K562 (cell line): ENCODE measurements around the gene RNASE7. TPM values are rescaled to one million over a fixed set of nuclear protein-coding genes. Genes with fewer than 3 reads are reported as not detected.

Experiments used
- CAMTA2 ChIP-seq: fragments of 250-450 bp; sonication (Bioruptor Pico); conservative IDR thresholded peaks from 2 replicates; pipeline ENCODE4 v1.5.1; 2022
- CHD2 ChIP-seq: IDR thresholded peaks from 2 replicates; pipeline ENCODE4 v1.6.1; 2011; ENCODE audit warnings: low read depth, low read length
- EGR1 ChIP-seq: fragments of 450-650 bp; conservative IDR thresholded peaks from 2 replicates; pipeline ENCODE4 v1.6.1; 2017; ENCODE audit warnings: mild to moderate bottlenecking
- EWSR1 ChIP-seq: fragments of 450-650 bp; IDR thresholded peaks from 2 replicates; pipeline ENCODE4 v1.6.1; 2018; ENCODE audit warnings: borderline replicate concordance, mild to moderate bottlenecking, low read depth, moderate library complexity; ENCODE audit not compliant: partially characterized antibody
- HNRNPUL1 ChIP-seq: fragments of 200-400 bp; formaldehyde crosslinking; IDR thresholded peaks from 2 replicates; pipeline ENCODE4 v1.6.1; 2017; ENCODE audit warnings: low read length
- KLF1 ChIP-seq: fragments of 450-650 bp; IDR thresholded peaks from 2 replicates; pipeline ENCODE4 v1.6.1; 2016; ENCODE audit warnings: missing genetic modification characterization, missing compliant biosample characterization
- MBD2 ChIP-seq: sonication (generic); IDR thresholded peaks from 2 replicates; pipeline ENCODE4 v1.6.1; 2016; ENCODE audit warnings: low read depth, borderline replicate concordance
- MTA3 ChIP-seq: fragments of 450-650 bp; formaldehyde crosslinking; IDR thresholded peaks from 2 replicates; pipeline ENCODE4 v1.6.1; 2017; ENCODE audit warnings: mild to moderate bottlenecking, borderline replicate concordance
- NR0B1 ChIP-seq: fragments of 450-650 bp; IDR thresholded peaks from one replicate; pipeline ENCODE4 v1.6.1; 2018; ENCODE audit warnings: mild to moderate bottlenecking, moderate library complexity; ENCODE audit not compliant: partially characterized antibody
- NR2C2 ChIP-seq, 2 experiments: fragments of 200-800 bp in 1 of 2; sonication (Bioruptor generic) in 1 of 2; sonication (generic) in 1 of 2; formaldehyde crosslinking in 1 of 2; IDR thresholded peaks; 2 replicates each; pipeline versions ENCODE4 v1.6.1 to v1.8.0; 2016 to 2022; ENCODE audit warnings: mild to moderate bottlenecking in 1 of 2, missing compliant biosample characterization in 1 of 2, missing genetic modification characterization in 1 of 2, missing genetic modification reagents in 1 of 2
- POLR2AphosphoS5 ChIP-seq: IDR thresholded peaks from 2 replicates; pipeline ENCODE4 v1.6.1; 2011; ENCODE audit warnings: mild to moderate bottlenecking, low read depth, low read length, moderate library complexity; ENCODE audit not compliant: control insufficient read depth, insufficient read depth
- PTBP1 ChIP-seq: fragments of 200-400 bp; formaldehyde crosslinking; IDR thresholded peaks from 2 replicates; pipeline ENCODE4 v1.6.1; 2017; ENCODE audit warnings: low read depth, low read length
- RHOXF2B ChIP-seq: fragments of 250-450 bp; sonication (Bioruptor Pico); conservative IDR thresholded peaks from 2 replicates; pipeline ENCODE4 v1.5.1; 2021
- SRSF9 ChIP-seq: fragments of 200-400 bp; formaldehyde crosslinking; IDR thresholded peaks from 2 replicates; pipeline ENCODE4 v1.6.1; 2017; ENCODE audit warnings: low read depth, low read length, borderline replicate concordance
- TBP ChIP-seq: optimal IDR thresholded peaks from 2 replicates; pipeline ENCODE3; 2011; ENCODE audit warnings: low read depth, low read length, improper control_type of control experiment
- USF2 ChIP-seq: sonication (generic); formaldehyde crosslinking; IDR thresholded peaks from 2 replicates; pipeline ENCODE4 v1.5.0; 2020; ENCODE audit warnings: missing genetic modification reagents
- VEZF1 ChIP-seq: fragments of 200-800 bp; sonication (Bioruptor generic); IDR thresholded peaks from 2 replicates; pipeline ENCODE4 v1.6.1; 2017; ENCODE audit warnings: missing genetic modification characterization, missing compliant biosample characterization
- ZBTB9 ChIP-seq: fragments of 450-650 bp; formaldehyde crosslinking; IDR thresholded peaks from 2 replicates; pipeline ENCODE4 v1.4.0; 2020; ENCODE audit warnings: mild to moderate bottlenecking, moderate library complexity
- ZKSCAN3 ChIP-seq: fragments of 250-450 bp; sonication (Bioruptor Pico); IDR thresholded peaks from 2 replicates; pipeline ENCODE4 v1.4.0; 2020
- ZNF212 ChIP-seq: fragments of 450-650 bp; formaldehyde crosslinking; IDR thresholded peaks from 2 replicates; pipeline ENCODE4 v1.4.0; 2020; ENCODE audit warnings: mild to moderate bottlenecking
- ZNF224 ChIP-seq: sonication (generic); formaldehyde crosslinking; IDR thresholded peaks from 2 replicates; pipeline ENCODE4 v1.8.0; 2022; ENCODE audit warnings: mild to moderate bottlenecking, missing genetic modification reagents
- polyA plus RNA-seq, 8 experiments: library from polyadenylated mRNA; depleted of rRNA in 4 of 8; stranded (reverse) in 5 of 8; unstranded in 3 of 8; fragments of >200 nt; fragmentation: Nextera tagmentation in 2 of 8; fragmentation: Illumina TruSeq in 1 of 8; extraction: Ambion mirVana in 2 of 8; extraction: Trizol in 1 of 8; gene quantifications; 2 replicates each; pipeline versions ENCODE4 v1.2.1 to v1.2.3, GENCODE V29; 2011 to 2014; ENCODE audit warnings: inconsistent platforms in 1 of 8, missing spikeins in 1 of 8
- total RNA-seq, 7 experiments: library from RNA; depleted of rRNA in 6 of 7; stranded (reverse); fragments of >200 nt in 6 of 7; fragmentation: Illumina TruSeq in 2 of 7; extraction: Trizol in 2 of 7; gene quantifications; 2 replicates each; pipeline versions ENCODE4 v1.2.1 to v1.2.3, GENCODE V29; 2011 to 2021; ENCODE audit warnings: low replicate concordance in 1 of 7

Gene RNASE7
- total and polyA plus RNA-seq, 9 of the 15 experiments (the other 6 are each of a cell fraction or from before 2014, with no cell fraction given): not detected

- TF ChIP-seq POLR2AphosphoS5 (no peak), KLF1 (tag) (no peak), TBP (no peak), ZNF212 (CRISPR knock-in tag) (no peak), ZKSCAN3 (CRISPR knock-in tag) (no peak), SRSF9 (no peak), EWSR1 (no peak), HNRNPUL1 (no peak), VEZF1 (CRISPR knock-in tag) (peak; percentile 70), CAMTA2 (no peak), NR2C2 (CRISPR knock-in tag; IDR thresholded peaks at IDR 0.05) (no peak), NR2C2 (tag; IDR thresholded peaks at IDR 0.05) (no peak), CHD2 (no peak), USF2 (CRISPR knock-in tag) (no peak), ZBTB9 (CRISPR knock-in tag) (no peak), EGR1 (peak; percentile 76), NR0B1 (no peak), RHOXF2B (CRISPR knock-in tag) (no peak), MTA3 (no peak), ZNF224 (no peak), MBD2 (no peak), PTBP1 (no peak)
Observed at GRCh38 chr14:21071225-21072030, 29.3 kb downstream of the RNASE7 start (continued).
